GM18868 (cell line): ENCODE measurements around the gene KCNF1.

ENCODE experiments used
- ATAC-seq: cut with Tn5 transposase; IDR thresholded peaks from one replicate; pipeline ENCODE4 v1.9.1; 2021; ENCODE audit warnings: mild to moderate bottlenecking, moderate library complexity; ENCODE audit not compliant: unreplicated experiment

The KCNF1 gene

GRCh38 chr2:10879624-10880585 lies 31.8 kb upstream of the KCNF1 start:
- ATAC-seq = no peak

DNA sequence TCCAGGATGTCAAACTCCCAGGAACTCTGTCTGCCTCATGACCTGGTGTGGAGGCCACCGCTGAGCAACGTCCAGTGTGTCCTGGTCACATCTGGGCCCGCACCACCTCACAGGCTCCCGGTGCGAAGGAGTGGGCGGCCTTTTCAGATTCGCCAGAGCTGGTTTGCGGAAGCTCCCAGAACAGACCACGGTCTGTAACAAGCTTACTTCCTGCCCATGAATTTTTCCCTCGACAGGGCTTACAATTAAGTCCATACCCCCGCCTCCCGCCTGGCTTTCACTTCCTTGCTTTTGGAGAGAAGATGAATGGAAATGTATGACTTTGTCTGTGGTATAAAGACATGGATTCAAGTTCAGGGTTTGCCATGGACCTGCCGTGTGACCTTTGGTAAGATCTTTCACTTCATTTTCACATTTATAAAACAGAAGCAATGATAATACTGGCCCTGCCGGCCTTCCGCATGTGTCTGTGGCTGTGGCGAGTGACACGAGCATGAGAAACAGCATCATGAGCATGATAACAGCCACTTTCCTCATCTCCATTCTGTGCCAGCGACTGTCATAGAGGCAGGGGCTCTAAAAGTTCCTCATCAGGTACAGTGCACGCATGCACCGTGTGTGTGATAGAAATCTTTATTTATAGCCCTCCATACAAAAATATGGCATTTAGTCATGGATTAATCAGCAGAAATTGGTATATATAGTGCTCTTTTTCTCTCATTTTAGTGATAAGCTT lies 31.0 kb upstream of the KCNF1 start:
- no peak for ATAC-seq

DNA sequence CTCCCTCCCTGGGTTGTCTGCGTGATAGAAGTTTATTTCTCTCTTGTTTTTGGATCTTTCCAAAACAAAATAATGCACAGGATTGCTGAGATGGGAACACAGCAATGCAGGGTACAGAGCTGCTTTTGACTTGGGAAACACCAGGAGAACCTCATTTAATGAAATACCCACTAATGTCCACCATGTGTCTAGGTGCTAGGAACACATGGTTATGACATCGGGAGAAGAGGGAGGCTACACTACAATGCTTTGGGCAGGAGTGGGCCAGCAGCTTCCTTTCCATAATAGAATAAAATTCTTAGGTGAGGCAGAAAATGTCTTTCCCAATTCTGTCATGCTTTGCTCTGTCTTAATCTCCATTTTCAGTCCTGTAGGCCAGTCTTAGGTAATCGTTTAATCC lies 29.2 kb upstream of the KCNF1 start:
- ATAC-seq = no peak

- ATAC-seq = no peak
These were observed 28.7 kb upstream of the KCNF1 start for GRCh38 chr2:10883066-10883465.

DNA sequence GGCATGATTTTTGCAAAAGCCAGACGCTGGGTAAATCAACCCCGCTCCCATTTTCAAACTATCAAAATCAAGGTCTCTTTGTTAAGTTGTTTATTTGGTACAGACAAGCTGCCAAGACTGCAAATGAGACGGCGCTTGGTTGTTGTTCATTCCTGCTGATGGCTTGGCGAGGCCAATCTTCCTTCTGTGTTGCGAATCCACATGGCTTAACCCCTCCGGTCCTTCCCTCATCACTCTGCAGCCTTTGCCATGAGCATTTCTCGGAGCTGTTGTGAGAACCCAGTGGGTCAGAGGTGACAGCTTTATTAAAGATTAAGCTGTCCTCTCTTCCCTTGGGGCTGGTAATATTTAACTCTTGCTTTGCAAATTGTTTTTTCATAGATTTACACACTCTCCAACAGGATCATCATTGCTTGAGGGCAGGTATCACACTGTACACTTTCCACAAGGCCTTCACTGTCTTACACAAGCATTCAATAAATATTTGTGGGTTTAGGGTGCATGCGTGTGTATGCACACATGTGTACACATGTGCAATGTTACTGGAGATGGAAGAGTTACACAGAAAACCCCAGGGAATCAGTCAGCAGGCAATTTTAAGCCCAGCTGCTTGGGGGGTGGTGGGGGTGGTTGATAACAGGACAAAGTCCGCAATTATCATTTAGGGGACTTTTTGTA lies 27.8 kb upstream of the KCNF1 start:
- no peak for ATAC-seq

GRCh38 chr2:10884574-10884975 lies 27.2 kb upstream of the KCNF1 start:
- no peak for ATAC-seq

- ATAC-seq = no peak
These were observed 26.5 kb upstream of the KCNF1 start for GRCh38 chr2:10885094-10885860.

DNA sequence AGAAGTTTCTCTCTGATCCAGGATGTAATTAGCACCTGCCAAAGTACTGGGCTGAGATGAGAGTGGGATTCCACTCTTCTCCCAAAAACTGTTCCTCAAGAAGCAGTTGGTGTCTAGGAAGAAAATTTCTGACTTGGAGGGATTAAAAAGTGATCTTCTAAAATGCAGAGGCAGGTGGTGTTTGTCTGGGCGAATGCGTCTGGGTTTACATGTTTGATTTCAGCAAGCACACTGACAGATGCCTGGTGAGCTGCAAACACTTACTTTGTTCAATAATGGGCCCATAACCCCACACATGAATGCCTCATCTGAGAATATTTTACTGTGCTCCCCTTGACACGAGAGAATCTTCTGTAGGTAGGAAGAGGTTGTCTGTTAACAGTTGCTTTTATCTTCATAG lies 24.3 kb upstream of the KCNF1 start:
- ATAC-seq = no peak

DNA sequence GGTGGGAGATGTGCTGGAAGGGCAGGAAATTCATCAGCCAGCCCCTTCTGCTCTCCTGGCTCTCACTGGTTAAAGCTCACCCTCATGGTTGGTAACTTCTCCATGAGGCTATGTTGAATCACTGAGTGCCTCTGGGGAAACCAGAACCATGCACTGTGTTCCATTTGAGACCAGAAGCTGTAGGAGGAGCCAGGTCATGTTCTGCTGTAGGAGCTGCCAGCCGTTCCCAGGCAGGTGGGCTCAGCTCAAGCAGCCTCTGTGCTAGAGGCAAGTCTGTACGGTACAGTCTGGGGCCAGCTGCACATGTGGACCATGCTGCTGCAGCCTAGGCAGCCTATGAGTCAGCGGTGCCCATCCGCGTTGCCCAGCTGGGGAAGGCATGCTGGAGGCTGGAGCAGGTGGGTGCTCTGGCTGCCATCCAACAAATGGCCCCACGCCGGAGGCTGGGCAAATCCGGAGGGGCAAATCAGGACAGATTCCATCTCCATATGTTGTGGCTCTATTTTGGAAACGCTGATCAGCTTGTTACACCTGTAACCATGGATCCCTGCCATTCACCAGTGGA lies 22.0 kb upstream of the KCNF1 start:
- no peak for ATAC-seq

DNA sequence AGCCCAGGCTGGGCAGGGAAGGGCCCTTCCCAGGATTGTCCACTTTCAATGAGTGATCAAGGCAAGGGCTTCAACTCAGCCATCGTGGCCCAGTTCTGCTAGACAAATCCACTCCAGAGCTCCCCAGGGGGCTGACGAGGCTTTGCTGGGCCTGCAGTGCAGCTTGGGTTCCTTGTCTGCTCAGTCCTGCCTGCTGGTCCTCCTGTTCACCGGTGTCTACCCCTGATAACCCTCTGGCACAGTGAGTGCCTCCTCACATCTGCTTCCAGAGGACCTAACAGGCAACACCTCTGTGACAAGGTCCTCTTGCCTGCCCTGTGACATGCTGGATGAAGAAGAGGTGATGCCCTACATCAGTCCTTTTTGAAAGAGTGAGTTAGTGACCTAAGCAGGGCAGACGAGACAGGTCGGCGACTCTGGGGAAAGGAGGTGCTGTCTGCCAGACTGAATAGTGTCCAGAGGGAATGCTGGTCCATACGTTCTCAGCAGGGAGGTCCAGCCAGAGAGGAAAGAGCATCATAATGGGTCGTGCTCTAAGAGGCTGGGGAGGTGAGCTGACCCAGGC lies 20.9 kb upstream of the KCNF1 start:
- ATAC-seq = no peak

- no peak for ATAC-seq
These were observed 20.3 kb upstream of the KCNF1 start for GRCh38 chr2:10891390-10891789.

GRCh38 chr2:10891848-10892247 lies 19.9 kb upstream of the KCNF1 start:
- no peak for ATAC-seq

DNA sequence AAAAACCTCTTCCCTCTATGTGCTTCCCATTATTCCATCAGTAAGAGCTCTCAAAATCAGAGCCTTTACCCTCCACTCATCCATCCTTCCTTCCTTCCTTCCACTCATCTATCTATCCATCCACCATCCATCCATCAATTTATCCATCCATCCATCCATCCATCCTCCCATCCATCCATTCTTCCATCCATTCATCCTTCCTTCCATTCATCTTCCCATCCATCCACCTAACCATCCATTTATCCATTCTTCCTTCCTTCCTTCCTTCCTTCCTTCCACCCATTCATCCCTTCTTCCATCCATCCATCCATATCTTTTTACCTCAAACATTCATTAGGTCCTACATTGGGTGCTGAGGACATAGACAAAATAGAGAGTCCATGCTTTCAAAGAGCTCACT lies 19.4 kb upstream of the KCNF1 start:
- no peak for ATAC-seq

GRCh38 chr2:10892796-10893350 lies 18.9 kb upstream of the KCNF1 start:
- no peak for ATAC-seq

DNA sequence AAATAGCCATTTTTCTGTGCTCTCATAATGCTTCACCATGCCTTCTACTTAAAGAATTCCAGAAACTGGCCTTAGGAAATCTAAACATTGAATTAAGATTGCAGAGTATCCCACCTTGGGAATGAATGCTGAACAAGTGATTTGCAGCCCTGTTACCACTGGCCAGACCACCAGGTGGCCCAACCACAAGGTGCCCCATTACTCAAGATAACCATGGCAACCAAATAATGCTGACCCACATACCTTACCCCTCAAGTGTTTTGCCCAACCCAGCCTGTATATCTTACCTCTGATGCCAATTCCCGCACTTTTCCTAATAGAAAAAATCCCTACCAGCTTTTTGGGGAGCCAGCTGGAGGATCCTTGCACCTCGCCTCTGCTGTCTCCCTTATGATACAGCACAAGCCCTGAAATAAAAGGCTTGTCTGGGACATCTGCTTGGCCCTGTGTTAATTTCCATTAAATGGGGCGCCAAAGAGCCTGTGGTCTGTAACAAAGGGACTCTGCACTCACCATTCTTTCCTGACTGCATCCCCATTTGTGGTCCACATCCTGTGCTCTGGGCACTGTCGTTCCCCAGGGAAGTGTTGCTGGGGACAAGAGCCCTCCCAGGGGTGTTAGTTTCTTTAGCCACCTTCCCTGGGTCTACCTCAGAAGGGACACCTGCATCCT lies 17.3 kb upstream of the KCNF1 start:
- no peak for ATAC-seq

DNA sequence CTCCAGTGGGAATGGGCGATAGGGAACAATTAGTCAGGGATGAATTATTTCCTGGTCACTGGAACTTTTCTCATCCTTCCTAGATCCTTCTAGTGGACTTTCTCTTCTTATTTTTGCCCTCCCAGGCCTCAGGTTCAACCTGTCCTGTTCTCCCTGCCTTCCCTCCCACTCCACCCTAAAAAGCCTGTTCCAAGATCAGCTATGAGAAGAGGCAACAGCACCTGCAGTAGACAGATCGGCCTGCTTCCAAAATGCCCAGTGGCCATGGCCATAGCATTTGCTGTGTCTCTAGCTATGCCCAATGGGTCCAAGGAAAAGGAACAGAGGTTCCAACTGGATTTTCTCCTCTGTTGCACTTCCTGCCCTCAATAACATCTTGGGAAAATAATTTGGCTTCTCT lies 16.5 kb upstream of the KCNF1 start:
- no peak for ATAC-seq

DNA sequence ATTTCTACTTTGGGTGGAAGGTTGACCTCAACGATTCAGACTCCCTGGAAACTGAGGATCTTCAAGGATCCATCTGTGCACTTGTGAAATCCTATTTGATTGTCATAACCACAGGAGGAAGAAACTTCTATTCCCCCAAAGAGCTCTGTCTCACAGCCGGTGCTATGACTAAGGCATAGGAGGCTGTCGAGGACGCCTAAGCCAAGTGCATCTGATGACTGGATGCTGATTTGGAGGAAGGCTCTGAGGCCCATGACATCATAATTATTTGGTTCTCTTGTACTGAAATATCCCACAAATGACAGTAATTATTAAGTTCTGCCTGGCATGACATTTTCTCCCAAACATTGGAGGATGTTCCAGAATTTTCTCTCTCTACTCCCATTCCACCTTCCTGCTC lies 13.8 kb upstream of the KCNF1 start:
- no peak for ATAC-seq

GRCh38 chr2:10900216-10901109 lies 11.3 kb upstream of the KCNF1 start:
- peak; percentile 41 for ATAC-seq
